Smooth muscle cell of the brain vasculature (primary cell): ENCODE data around the gene TNFRSF9.
"Not testable (repeated sequence)": the region's sequence is repeated elsewhere in the genome, so short reads cannot be mapped to it uniquely, and the experiment has no call there.

Source experiments
- DNase-seq: peaks from one replicate; pipeline ENCODE4 v3.0.0-alpha.2; 2012; ENCODE audit warnings: low read depth, low spot score

TNFRSF9 gene

DNA sequence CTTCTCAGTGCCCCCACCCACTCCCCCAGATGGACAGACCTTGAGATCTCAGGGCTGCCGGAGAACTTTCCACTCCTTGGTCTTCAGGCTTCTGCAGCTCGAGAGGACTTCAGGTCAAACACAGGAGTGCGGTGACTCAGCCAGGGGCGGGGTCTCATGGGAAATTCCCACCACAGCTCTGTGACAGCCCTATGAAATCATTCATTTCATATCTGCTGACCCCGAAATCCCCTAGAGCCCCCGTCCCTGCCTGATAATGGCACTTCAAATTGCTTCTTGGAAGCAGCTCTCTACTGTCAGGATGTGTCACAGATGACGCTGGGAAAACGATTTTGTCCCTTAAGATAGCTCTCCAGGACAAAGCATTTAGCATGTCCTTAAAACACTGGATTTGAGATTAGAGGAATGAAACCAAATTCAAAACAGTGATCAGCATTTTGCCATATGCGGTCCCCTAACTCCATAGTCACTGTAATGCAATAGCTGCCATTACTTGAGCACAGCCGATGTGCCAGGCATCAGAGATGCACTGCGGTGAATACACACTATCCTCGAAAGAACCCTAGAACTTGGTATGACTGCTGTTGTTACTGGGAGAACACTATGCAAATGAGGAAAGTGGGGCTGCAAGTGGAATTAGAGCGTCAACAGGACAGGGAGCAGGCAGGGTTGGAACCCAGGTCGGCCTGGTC is at the start of gene TNFRSF9:
Gene TNFRSF9 (minus strand): TSS at position 95 of the 692 bp plus-strand sequence. CDS start 845 bp downstream, outside the sequence.
- DNase-seq = no peak

DNA sequence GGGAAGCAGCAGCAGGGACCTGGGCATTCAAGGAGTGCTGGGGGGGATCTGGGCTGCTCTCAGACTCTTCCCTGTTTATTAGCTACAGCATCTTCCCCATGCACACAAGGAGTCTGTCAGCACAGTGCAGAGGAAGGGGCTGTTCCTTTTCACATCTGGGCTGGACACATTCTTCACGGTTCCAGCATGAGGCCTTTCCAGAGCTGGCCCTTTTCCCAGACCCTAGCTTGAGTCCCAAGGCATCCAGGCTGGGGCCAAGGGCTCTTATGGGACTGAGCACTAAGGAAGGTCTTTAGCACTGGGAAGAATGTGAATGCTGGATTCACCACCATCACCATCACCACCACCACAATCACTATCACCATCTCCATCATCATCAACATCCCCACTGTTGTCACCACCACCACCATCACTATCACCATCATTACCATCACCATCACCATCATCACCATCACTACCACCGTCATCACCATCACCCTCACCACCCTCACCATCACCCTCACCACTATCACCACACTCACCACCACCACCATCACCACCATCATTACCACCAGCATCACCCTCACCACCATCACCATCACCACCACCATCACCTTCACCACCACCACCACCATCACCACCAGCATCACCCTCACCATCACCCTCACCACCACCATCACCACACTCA is 49.3 kb upstream of the TNFRSF9 start:
- DNase-seq = no peak

DNA sequence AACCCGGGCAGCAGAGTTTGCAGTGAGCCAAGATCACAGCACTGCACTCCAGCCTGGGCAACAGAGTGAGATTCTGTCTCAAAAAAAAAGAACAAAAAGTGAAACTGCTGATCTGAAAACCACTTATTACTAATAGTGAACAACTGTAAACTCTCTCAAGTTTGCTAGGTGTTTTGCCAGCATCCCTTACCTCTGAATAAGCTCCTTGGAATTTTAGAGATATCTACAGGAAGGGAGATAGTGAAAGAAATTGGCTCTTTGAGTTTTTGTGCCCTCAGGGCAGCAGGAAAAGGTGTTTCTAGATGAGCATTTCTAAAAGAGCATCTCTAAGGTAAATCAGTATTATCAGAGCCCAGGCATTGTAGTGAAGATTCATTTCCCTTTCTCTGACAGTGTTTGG is 47.9 kb upstream of the TNFRSF9 start:
- no peak for DNase-seq

DNA sequence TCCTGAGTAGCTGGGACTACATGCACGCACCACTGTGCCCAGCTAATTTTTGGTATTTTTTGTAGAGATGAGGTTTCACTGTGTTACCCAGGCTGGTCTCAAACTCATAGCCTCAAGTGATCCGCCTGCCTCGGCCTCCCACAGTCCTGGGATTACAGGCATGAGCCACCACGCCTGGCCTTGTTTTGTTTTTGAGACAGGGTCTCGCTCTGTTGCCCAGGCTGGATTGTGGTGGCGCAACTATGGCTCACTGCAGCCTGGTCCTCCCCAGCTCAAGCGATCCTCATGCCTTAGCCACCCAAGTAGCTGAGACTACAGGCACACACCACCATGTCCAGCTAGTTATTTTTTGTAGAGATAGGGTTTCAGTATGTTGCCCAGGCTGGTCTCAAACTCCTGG is 46.9 kb upstream of the TNFRSF9 start:
- no peak for DNase-seq

DNA sequence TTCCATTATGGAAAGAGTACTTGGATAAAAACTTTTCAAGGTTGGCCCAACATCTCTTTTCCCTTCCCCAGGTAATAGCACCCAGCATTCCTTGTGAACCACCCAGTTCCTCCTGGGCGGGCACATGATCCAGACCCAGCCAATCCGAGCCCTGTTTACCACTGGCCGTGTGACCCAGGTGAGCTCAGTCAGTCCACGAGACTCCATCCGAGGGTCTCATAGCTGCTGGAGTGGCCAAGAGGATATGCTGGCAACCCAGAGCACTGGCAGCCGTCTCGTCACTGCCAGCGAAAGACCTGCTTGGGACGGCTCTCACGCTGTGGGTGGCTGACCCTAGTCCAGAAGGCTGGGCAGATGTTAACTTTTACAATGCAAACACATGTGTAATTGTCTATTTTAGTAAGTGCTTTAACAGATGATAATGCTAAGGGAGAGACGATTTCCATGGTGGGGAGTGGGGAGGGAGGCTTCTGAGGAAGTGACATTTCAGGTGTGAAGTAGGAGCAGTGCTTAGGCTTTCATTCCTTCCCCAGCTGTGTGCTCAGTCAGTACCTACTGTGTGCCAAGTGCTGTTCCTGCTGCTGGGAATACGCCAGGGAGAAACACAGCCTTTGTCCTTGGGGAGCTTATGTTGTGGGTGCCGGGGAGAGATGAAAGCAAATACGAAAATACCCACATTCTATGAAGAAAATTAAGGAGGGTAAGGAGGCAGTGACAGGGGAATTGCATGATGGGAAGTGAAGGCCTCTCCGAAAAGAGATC is 45.4 kb upstream of the TNFRSF9 start:
- DNase-seq = no peak

DNA sequence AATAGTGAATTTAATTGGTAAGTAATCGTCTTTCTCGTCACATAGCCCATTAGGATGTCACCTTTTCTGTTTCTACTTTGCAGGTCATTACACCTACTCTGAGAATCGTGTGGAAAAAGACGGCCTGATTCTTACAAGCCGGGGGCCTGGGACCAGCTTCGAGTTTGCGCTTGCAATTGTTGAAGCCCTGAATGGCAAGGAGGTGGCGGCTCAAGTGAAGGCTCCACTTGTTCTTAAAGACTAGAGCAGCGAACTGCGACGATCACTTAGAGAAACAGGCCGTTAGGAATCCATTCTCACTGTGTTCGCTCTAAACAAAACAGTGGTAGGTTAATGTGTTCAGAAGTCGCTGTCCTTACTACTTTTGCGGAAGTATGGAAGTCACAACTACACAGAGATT is 44.2 kb upstream of the TNFRSF9 start:
- DNase-seq = no peak

DNA sequence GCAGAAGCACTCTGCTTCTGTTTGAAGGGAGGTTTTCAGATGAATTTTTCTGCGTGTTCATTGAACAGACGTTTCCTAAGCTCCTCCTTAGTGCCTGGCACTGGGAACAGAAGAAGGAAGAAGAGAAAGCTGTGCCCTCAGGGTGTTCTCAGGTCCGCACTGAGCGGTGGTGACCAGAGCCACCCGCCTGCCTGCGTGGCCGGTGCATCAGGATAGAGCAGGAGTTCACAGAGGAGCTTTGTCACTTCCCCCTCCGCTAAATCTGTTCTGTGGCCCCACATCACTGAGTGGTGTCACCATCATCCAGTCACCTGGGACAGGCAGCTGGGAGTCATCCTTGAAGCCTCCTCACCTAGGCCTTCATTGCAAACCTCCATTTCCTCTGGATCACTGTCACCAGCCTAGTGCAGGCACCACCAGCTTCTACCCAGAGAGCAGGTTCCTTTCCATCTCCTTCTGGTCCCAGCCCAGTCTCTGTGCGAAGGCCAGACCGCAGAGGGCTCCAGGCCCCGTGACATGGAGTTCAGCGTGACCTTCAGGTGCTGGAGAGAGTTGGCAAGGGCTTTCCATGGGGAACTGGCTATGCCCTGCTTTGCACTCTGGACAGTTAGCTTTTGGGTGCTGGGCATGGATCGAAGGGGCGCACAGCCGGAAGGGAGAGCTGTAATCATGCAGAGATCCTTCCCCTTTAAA is 42.6 kb upstream of the TNFRSF9 start:
- no peak for DNase-seq

DNA sequence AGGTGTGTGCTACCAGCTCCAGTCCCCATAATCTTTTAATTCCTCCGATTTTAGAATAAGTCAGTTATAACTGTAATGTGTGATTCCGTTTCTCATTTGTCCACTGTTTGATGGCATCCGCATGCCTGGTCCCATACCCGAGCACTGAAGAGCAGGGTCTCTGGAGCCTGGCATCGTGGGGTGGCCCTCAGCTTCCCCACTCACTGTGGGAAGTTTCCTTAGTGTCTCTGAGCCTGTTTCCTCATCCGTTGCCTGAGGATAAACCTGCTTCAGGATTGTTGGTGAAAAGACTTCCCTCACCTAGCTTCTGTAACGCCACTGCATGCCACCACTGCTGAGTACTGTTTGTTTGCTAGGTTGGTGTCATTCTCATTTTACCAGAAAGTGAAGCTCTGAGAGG is 40.3 kb upstream of the TNFRSF9 start:
- DNase-seq = no peak

DNA sequence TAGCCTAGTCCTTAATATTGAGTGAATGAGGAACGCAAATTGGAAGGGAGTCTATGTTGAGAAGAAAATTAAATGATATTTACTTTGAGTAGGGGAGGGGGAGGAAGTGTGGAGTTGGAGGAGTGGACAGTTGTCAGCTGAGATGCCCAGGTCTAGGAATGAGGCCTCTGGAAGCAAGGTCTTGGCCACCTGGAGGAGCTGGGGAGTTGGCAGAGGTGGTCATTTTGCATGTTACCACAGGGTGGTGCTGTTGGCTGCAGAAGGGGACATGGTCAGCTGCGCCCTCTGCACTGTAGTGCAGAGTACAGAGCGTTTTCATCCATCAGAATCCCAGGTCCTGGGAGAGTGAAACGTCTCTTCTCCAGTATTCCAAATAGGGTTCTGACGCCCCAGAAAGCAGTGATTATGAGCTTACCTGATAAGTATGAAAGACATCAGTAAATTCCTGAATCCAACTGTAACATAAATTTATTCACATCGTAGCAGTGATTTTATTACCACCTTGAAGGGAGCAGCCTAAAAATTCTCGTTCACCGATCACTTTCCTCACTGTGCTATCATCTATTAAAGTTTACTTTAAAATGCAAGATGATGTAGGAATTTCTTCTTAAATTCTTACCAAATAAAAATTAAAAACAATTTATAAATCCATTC is 34.7 kb upstream of the TNFRSF9 start:
- no peak for DNase-seq

DNA sequence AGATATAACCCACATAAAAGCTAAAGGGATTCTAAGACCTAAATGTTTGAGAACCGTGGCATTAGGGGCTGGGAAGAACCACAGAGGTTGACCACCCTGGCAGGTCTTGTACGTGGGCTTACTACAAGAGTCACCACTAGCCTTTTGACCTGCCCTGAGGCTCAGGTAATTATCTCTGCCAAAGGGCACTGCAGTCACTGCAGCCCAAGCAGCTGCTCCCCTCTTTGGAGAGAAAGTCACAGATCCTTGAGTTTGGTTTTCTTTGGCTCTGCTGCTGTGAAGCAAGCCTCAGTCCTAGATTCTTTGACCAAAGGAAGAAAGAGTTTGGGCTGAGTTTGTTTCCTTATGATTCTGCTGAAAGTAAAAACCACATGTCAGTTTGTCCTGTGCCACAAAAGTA is 32.4 kb upstream of the TNFRSF9 start:
- DNase-seq = no peak

DNA sequence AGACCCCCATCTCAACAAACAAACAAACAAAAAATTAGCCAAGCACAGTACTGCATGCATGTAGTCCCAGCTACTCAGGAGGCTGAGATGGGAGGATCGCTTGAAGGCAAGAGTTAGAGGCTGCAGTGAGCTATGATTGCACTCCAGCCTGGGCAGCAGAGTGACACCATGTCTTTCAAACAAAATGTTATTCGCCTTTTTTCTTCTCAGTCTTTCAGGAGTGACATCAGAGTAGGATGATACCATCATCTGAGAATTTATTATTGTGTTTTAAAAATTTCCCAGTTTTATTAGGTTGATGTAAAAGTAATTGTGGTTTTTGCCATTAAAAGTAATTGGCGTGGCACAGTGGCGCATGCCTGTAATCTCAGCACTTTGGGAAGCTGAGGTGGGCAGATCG is 31.6 kb upstream of the TNFRSF9 start:
- DNase-seq = no peak

DNA sequence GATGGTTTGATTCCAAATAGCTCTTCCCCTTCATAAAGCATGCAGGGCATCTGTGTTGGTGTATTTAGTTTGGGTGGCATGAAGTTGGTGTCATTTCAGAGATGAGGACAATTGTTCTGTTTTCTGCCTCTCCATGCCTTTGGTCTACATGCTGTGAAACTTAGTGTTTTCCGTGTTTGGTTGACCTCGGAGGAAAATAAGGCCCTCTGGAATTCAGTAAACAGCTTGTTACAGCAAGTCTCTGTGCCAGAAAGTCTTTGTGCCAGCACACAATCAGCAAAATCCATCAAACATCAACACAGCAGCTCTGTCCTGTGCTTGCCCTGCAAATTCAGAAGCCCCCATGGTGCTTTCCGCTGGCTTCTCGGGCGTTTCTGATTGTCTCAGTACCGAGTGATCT is 30.4 kb upstream of the TNFRSF9 start:
- DNase-seq = no peak

DNA sequence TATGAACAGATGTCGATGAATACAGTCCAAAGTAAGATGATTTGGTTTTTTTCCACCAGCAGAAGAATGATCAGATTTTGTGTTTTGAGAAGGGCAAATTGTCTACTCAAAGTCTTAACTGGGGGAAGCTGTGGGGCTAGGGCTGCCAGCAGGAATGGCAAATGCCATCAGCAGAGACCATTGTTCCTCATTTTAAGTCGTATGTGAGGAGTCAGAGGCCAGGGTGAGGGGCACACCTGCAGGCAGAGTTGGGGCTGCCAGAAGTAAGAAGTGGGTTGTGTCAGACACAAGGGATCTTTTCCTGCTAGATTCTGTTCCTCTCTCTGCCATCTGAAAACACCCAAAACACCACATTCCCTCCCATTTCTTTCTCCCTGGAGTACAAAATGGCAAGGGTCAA is 29.6 kb upstream of the TNFRSF9 start:
- no peak for DNase-seq

DNA sequence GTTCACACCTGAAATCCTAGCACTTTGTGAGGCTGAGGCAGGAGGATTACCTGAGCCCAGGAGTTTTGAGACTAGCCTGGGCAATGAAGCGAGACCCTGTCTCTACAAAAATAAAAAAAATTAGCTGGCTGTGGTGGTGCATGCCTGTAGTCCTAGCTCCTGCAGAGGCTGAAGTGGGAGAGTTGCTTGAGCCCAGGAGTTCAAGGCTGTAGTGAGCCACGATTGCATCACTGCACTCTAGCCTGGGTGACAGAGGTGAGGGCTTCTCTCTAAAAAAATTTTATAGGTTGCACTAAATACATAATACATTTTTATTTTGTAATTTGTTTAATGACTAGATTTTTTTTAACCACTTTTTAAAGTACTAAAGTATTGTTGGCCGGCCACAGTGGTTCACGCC is 27.0 kb upstream of the TNFRSF9 start:
- DNase-seq = no peak

DNA sequence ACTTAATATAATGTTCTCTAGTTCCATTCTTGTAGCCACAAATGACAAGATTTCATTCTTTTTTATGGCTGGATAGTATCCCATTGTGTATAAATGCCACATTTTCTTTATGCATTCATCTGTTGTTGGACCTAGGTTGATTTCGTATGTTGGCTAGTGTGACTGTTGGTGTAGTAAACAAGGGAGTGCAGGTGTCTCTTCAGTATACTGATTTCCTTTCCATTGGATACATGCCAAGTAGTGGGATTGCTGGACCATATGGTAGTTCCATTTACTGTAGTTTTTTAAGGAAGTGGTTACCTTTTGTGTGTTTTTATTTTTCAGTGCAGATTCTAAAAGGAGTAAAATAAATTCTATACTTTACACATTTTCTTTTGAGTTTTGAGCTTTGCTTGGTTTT is 26.6 kb upstream of the TNFRSF9 start:
- DNase-seq = no peak

DNA sequence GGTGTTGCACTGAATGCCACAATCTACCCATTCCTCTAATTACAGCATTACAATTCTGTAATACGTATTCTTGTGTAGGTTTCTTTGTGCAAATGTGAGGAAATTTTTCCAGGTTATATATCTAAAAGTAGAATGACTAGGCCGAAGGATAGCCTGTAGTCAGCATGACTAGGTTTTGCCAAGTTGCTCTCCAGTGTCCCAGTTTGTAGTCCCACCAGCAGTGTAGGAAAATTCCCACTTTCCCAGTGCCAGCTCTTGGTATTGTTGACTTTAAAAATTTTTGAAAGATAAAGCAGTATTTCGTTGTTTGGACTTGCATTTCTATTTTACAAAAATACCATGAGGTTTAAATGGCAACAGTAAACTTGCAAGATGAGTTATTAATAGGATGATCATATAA is 23.8 kb upstream of the TNFRSF9 start:
- DNase-seq = no peak

DNA sequence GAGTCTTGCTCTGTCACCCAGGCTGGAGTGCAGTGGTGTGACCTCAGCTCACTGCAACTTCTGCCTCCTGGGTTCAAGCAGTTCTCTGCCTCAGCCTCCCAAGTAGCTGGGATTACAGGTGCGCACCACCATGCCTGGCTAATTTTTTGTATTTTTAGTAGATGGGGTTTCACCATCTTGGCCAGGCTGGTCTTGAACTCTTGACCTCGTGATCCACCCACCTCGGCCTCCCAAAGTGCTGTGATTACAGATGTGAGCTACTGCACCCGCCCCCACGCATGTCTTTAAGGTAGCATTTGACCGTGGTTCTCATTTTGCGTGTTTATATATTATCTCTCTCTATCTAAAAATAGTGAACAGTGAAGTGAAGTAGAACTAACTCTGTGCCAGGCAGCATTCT is 23.2 kb upstream of the TNFRSF9 start:
- DNase-seq = not testable (repeated sequence)

DNA sequence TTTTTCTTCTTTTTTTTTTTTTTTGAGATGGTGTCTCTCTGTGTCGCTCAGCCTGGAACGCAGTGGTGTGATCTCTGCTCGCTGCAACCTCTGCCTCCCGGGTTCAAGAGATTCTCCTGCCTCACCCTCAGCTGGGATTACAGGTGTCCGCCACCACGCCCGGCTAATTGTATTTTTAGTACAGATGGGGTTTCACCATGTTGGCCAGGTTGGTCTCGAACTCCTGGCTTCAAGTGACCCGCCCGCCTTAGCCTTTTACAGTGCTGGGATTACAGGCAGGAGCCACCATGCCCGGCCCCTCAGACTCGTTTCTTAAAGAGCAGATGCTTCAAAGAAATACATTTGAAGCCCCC is 22.7 kb upstream of the TNFRSF9 start:
- DNase-seq = not testable (repeated sequence)

DNA sequence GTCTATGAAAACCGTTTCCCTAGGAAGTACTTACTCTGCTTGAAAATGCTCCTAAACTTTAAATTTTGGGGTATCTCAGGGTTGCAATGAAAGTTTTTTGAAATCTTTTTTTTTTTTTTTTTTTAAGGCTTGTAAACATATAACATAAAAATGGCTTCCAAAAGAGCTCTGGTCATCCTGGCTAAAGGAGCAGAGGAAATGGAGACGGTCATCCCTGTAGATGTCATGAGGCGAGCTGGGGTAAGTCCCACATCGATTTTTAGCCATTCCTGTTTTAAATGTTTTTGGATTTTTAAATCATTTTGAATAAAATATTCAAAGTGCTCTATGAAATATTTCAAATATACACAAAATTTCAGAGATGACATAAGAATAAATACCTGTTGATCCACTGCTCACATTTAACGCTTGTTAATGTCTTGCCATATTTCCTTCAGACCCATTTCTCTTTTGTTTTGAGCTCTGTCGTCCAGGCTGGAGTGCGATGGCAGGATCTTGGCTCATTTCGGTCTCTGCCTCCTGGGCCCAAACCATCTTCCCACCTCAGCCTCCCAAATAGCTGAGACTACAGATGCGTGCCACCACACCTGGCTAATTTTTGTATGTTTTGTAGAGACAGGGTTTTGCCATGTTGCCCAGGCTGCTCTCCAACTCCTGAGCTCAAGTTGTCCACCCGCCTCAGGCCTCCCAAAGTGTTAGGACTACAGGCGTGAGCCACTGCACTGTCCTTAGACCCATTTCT is 22.2 kb upstream of the TNFRSF9 start:
- no peak for DNase-seq

DNA sequence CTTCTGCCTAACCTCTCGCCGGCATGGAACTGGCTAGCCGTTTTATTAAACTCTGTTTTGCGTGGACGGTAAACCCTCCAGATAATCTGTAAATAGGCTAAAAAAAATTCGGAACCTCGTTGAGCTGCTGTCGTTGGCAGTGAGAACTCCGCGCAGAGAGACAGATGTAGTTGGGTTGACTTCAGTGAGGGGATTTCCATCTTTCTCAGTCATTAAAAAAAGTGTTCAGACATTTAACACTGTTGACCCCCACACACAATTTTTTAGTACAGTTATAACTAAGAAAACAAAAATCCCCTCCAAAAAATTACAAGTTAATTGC is 21.3 kb upstream of the TNFRSF9 start:
- no peak for DNase-seq
